VCaP (cell line): ENCODE measurements around the gene ZBTB16.

Experiments
- H3K27ac ChIP-seq: fragments of 450-650 bp; 2 replicates; pipeline ENCODE4 v1.5.1; 2017
- CTCF ChIP-seq: fragments of 450-650 bp; conservative IDR thresholded peaks from 2 replicates; pipeline ENCODE4 v1.5.1; 2017; ENCODE audit warnings: mild to moderate bottlenecking, moderate library complexity

The ZBTB16 gene

GRCh38 chr11:114191893-114192292 lies 132.4 kb downstream of the ZBTB16 start:
- TF ChIP-seq CTCF: no peak
- peak overlapping the region; percentile 93; the same call in 1 of the 2 replicates for H3K27ac ChIP-seq

GRCh38 chr11:114192841-114193389 lies 133.4 kb downstream of the ZBTB16 start:
- H3K27ac ChIP-seq: peak overlapping the region; percentile 93
- TF ChIP-seq CTCF: no peak

- no peak for TF ChIP-seq CTCF
- peak overlapping the region; percentile 93 for H3K27ac ChIP-seq
Measured at GRCh38 chr11:114193730-114194679, 134.5 kb downstream of the ZBTB16 start.

- H3K27ac ChIP-seq: peak overlapping the region; percentile 93
- TF ChIP-seq CTCF: no peak
Measured at GRCh38 chr11:114194702-114195101, 135.2 kb downstream of the ZBTB16 start.

- TF ChIP-seq CTCF: no peak
- peak overlapping the region; percentile 93 for H3K27ac ChIP-seq
Measured at GRCh38 chr11:114195151-114195550, 135.6 kb downstream of the ZBTB16 start.

GRCh38 chr11:114195981-114196731 lies 136.6 kb downstream of the ZBTB16 start:
- H3K27ac ChIP-seq: peak overlapping the region; percentile 93
- TF ChIP-seq CTCF: peak; percentile 27
